ENCODE measurements around the gene CPXM2.

Gene CPXM2

GRCh38 chr10:123726836-123727235, 164.8 kb downstream of the CPXM2 start:
- DNase-seq: no peak

GRCh38 chr10:123726381-123726780, 165.2 kb downstream of the CPXM2 start:
- no peak for DNase-seq

GRCh38 chr10:123724747-123725146, 166.9 kb downstream of the CPXM2 start:
- DNase-seq: no peak

- DNase-seq: no peak
Measured at GRCh38 chr10:123722351-123722750, 169.3 kb downstream of the CPXM2 start.

GRCh38 chr10:123721441-123722049, 170.1 kb downstream of the CPXM2 start:
- DNase-seq: no peak

- no peak for DNase-seq
Measured at GRCh38 chr10:123720536-123720935, 171.1 kb downstream of the CPXM2 start.

- DNase-seq: no peak
Measured at GRCh38 chr10:123718544-123719060, 173.0 kb downstream of the CPXM2 start.

- DNase-seq: no peak
Measured at GRCh38 chr10:123717336-123717735, 174.3 kb downstream of the CPXM2 start.

GRCh38 chr10:123715546-123715945, 176.1 kb downstream of the CPXM2 start:
- no peak for DNase-seq

- DNase-seq: no peak
Measured at GRCh38 chr10:123706236-123706635, 185.4 kb downstream of the CPXM2 start.

- no peak for DNase-seq
Measured at GRCh38 chr10:123704812-123705211, 186.8 kb downstream of the CPXM2 start.

- DNase-seq: no peak
Measured at GRCh38 chr10:123704076-123704475, 187.5 kb downstream of the CPXM2 start.

GRCh38 chr10:123703195-123703790, 188.3 kb downstream of the CPXM2 start:
- DNase-seq: no peak

Data from NCI-H226 (cell line).